WTC11 (cell line): ENCODE results near the gene OR4K2. TPM values are rescaled to one million over a fixed set of nuclear protein-coding genes. Genes with fewer than 3 reads are reported as not detected.

Experiments used
- ATAC-seq: fragments of 200-7000 bp; cut with Tn5 transposase; 2 replicates; pipeline ENCODE4 v1.10.0; 2021; ENCODE audit warnings: mild to moderate bottlenecking, moderate library complexity
- CTCF ChIA-PET: fragments of 300-600 bp; sonication (Branson Sonifier 250); formaldehyde crosslinking; loops from one replicate; lab custom pipeline; 2021; ENCODE audit warnings: antibody characterized with exemption; lab: Charles Lee
- POLR2A ChIA-PET: fragments of 350-600 bp; sonication (Branson Sonifier 250); formaldehyde crosslinking; loops from one replicate; lab custom pipeline; 2021; ENCODE audit warnings: antibody characterized with exemption; lab: Charles Lee
- DNase-seq: peaks from one replicate; pipeline ENCODE4 v3.0.0; 2021; ENCODE audit warnings: low spot score
- H3K27ac Mint-ChIP-seq: 2 replicates; pipeline ENCODE4 v1.8.0; 2021; ENCODE audit warnings: mixed read lengths
- H3K27me3 Mint-ChIP-seq: 2 replicates; pipeline ENCODE4 v1.8.0; 2021; ENCODE audit warnings: low read depth, mild to moderate bottlenecking, moderate library complexity, mixed read lengths
- H3K36me3 Mint-ChIP-seq: 2 replicates; pipeline ENCODE4 v1.8.0; 2021; ENCODE audit warnings: mixed read lengths
- H3K4me1 Mint-ChIP-seq: 2 replicates; pipeline ENCODE4 v1.8.0; 2022; ENCODE audit warnings: mixed read lengths
- H3K4me3 Mint-ChIP-seq: 2 replicates; pipeline ENCODE4 v1.8.0; 2021; ENCODE audit warnings: mild to moderate bottlenecking, moderate library complexity, mixed read lengths
- H3K9me3 Mint-ChIP-seq: 2 replicates; pipeline ENCODE4 v1.8.0; 2021; ENCODE audit warnings: mixed read lengths
- CTCF ChIP-seq: fragments of 200-600 bp; IDR thresholded peaks from 2 replicates; pipeline ENCODE4 v1.8.0; 2022; ENCODE audit warnings: antibody characterized with exemption
- ELF4 ChIP-seq: sonication (generic); formaldehyde crosslinking; IDR thresholded peaks from 2 replicates; pipeline ENCODE4 v1.8.1; 2022; ENCODE audit warnings: low read depth, mild to moderate bottlenecking, moderate library complexity, missing genetic modification reagents
- FOXP1 ChIP-seq: sonication (generic); formaldehyde crosslinking; IDR thresholded peaks from 2 replicates; pipeline ENCODE4 v1.8.0; 2022; ENCODE audit warnings: missing genetic modification reagents, mild to moderate bottlenecking, moderate library complexity, borderline replicate concordance
- GRHL2 ChIP-seq: fragments of 250-450 bp; sonication (Bioruptor Pico); IDR thresholded peaks from 2 replicates; pipeline ENCODE4 v1.8.0; 2022; ENCODE audit warnings: mild to moderate bottlenecking, moderate library complexity; ENCODE audit not compliant: insufficient replicate concordance, severe bottlenecking
- IRF1 ChIP-seq: sonication (generic); formaldehyde crosslinking; IDR thresholded peaks from 2 replicates; pipeline ENCODE4 v1.8.0; 2023; ENCODE audit warnings: missing genetic modification reagents
- MXD4 ChIP-seq: fragments of 250-450 bp; sonication (Bioruptor Pico); IDR thresholded peaks from 2 replicates; pipeline ENCODE4 v1.8.0; 2021; ENCODE audit warnings: mild to moderate bottlenecking, moderate library complexity, borderline replicate concordance
- NFATC4 ChIP-seq: fragments of 250-450 bp; sonication (Bioruptor Pico); IDR thresholded peaks from 2 replicates; pipeline ENCODE4 v1.9.0; 2021; ENCODE audit warnings: mild to moderate bottlenecking
- NFYB ChIP-seq: sonication (generic); formaldehyde crosslinking; conservative IDR thresholded peaks from 2 replicates; pipeline ENCODE4 v1.8.0; 2022; ENCODE audit warnings: low read depth, missing genetic modification reagents
- NR2C2 ChIP-seq: sonication (generic); formaldehyde crosslinking; IDR thresholded peaks from 2 replicates; pipeline ENCODE4 v1.8.0; 2022; ENCODE audit warnings: mild to moderate bottlenecking, missing genetic modification reagents
- RELA ChIP-seq: sonication (generic); formaldehyde crosslinking; IDR thresholded peaks from 2 replicates; pipeline ENCODE4 v1.8.1; 2022; ENCODE audit warnings: missing genetic modification reagents, mild to moderate bottlenecking, borderline replicate concordance
- SMAD3 ChIP-seq: sonication (generic); formaldehyde crosslinking; IDR thresholded peaks from 2 replicates; pipeline ENCODE4 v1.8.0; 2022; ENCODE audit warnings: missing genetic modification reagents, mild to moderate bottlenecking, borderline replicate concordance
- SP1 ChIP-seq: sonication (generic); formaldehyde crosslinking; conservative IDR thresholded peaks from 2 replicates; pipeline ENCODE4 v1.8.1; 2022; ENCODE audit warnings: missing genetic modification reagents
- ZNF232 ChIP-seq: sonication (generic); formaldehyde crosslinking; IDR thresholded peaks from 2 replicates; pipeline ENCODE4 v1.8.0; 2022; ENCODE audit warnings: mild to moderate bottlenecking, missing genetic modification reagents
- ZNF263 ChIP-seq: sonication (generic); formaldehyde crosslinking; IDR thresholded peaks from 2 replicates; pipeline ENCODE4 v1.8.1; 2022; ENCODE audit warnings: low read depth, mild to moderate bottlenecking, moderate library complexity, missing genetic modification reagents
- ZNF423 ChIP-seq: fragments of 250-450 bp; sonication (Bioruptor Pico); IDR thresholded peaks from 2 replicates; pipeline ENCODE4 v2.1.2; 2022; ENCODE audit warnings: mild to moderate bottlenecking, moderate library complexity
- ZNF671 ChIP-seq: fragments of 250-450 bp; sonication (Bioruptor Pico); IDR thresholded peaks from 2 replicates; pipeline ENCODE4 v1.8.0; 2021; ENCODE audit warnings: mild to moderate bottlenecking
- total RNA-seq: library from RNA; stranded (reverse); gene quantifications from 3 replicates; pipeline ENCODE4 v1.2.3, GENCODE V29; 2021
- TF ChIP-seq, protein P1 (sequence below): sonication (generic); formaldehyde crosslinking; IDR thresholded peaks from 2 replicates; pipeline ENCODE4 v1.8.0; 2023; ENCODE audit warnings: mild to moderate bottlenecking, missing genetic modification reagents
- TF ChIP-seq, protein P2 (sequence below): sonication (generic); formaldehyde crosslinking; IDR thresholded peaks from 2 replicates; pipeline ENCODE4 v1.8.1; 2023; ENCODE audit warnings: mild to moderate bottlenecking, missing genetic modification reagents, moderate library complexity
- TF ChIP-seq, protein P3 (sequence below): sonication (generic); formaldehyde crosslinking; IDR thresholded peaks from 2 replicates; pipeline ENCODE4 v1.8.0; 2022; ENCODE audit warnings: mild to moderate bottlenecking, missing genetic modification reagents
- TF ChIP-seq, protein P4 (sequence below): sonication (generic); formaldehyde crosslinking; IDR thresholded peaks from 2 replicates; pipeline ENCODE4 v1.8.0; 2022; ENCODE audit warnings: mild to moderate bottlenecking, missing genetic modification reagents

Gene OR4K2
- total RNA-seq, 1 experiment from 2014 or later = not detected

- CTCF ChIA-PET = no interaction called here
- DNase-seq (no peak), ATAC-seq (no peak)
- POLR2A ChIA-PET = no interaction called here
- Mint-ChIP-seq H3K36me3 (peaks cover 89% of the 10 kb centered on the region), H3K27me3 (peaks cover 28% of the 10 kb centered on the region), H3K4me3 (no peak overlapping the region), H3K9me3 (peaks cover 100% of the 10 kb centered on the region), H3K4me1 (no peaks in the 10 kb centered on the region), H3K27ac (no peak overlapping the region)
- no peak for TF ChIP-seq NFATC4 (CRISPR knock-in tag)
- TF ChIP-seq ZNF263 = no peak
- TF ChIP-seq, protein P1, sequence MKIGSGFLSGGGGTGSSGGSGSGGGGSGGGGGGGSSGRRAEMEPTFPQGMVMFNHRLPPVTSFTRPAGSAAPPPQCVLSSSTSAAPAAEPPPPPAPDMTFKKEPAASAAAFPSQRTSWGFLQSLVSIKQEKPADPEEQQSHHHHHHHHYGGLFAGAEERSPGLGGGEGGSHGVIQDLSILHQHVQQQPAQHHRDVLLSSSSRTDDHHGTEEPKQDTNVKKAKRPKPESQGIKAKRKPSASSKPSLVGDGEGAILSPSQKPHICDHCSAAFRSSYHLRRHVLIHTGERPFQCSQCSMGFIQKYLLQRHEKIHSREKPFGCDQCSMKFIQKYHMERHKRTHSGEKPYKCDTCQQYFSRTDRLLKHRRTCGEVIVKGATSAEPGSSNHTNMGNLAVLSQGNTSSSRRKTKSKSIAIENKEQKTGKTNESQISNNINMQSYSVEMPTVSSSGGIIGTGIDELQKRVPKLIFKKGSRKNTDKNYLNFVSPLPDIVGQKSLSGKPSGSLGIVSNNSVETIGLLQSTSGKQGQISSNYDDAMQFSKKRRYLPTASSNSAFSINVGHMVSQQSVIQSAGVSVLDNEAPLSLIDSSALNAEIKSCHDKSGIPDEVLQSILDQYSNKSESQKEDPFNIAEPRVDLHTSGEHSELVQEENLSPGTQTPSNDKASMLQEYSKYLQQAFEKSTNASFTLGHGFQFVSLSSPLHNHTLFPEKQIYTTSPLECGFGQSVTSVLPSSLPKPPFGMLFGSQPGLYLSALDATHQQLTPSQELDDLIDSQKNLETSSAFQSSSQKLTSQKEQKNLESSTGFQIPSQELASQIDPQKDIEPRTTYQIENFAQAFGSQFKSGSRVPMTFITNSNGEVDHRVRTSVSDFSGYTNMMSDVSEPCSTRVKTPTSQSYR (CRISPR knock-in tag) = no peak
- no peak for TF ChIP-seq SP1 (CRISPR knock-in tag)
- no peak for TF ChIP-seq MXD4 (CRISPR knock-in tag)
- no peak for TF ChIP-seq GRHL2
- no peak for TF ChIP-seq ELF4 (CRISPR knock-in tag)
- TF ChIP-seq FOXP1 (CRISPR knock-in tag) = no peak
- TF ChIP-seq ZNF671 (CRISPR knock-in tag) = no peak
- TF ChIP-seq NFYB = no peak
- no peak for TF ChIP-seq SMAD3
- no peak for TF ChIP-seq RELA (CRISPR knock-in tag)
- TF ChIP-seq ZNF232 (CRISPR knock-in tag) = no peak
- TF ChIP-seq, protein P2, sequence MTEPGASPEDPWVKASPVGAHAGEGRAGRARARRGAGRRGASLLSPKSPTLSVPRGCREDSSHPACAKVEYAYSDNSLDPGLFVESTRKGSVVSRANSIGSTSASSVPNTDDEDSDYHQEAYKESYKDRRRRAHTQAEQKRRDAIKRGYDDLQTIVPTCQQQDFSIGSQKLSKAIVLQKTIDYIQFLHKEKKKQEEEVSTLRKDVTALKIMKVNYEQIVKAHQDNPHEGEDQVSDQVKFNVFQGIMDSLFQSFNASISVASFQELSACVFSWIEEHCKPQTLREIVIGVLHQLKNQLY = no peak
- TF ChIP-seq, protein P3, sequence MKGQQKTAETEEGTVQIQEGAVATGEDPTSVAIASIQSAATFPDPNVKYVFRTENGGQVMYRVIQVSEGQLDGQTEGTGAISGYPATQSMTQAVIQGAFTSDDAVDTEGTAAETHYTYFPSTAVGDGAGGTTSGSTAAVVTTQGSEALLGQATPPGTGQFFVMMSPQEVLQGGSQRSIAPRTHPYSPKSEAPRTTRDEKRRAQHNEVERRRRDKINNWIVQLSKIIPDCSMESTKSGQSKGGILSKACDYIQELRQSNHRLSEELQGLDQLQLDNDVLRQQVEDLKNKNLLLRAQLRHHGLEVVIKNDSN (CRISPR knock-in tag) = no peak
- no peak for TF ChIP-seq CTCF
- TF ChIP-seq NR2C2 (CRISPR knock-in tag) = no peak
- TF ChIP-seq ZNF423 (CRISPR knock-in tag) = no peak
- no peak for TF ChIP-seq IRF1
These were observed 31.7 kb downstream of the OR4K2 start for GRCh38 chr14:19906665-19907064.

GRCh38 chr14:19911114-19911513, 36.2 kb downstream of the OR4K2 start:
- no peak for ATAC-seq
- Mint-ChIP-seq H3K27ac (no peak overlapping the region), H3K4me1 (no peaks in the 10 kb centered on the region), H3K4me3 (no peak overlapping the region), H3K27me3 (peaks cover 35% of the 10 kb centered on the region), H3K9me3 (peaks cover 82% of the 10 kb centered on the region), H3K36me3 (peaks cover 85% of the 10 kb centered on the region)
- POLR2A ChIA-PET = no interaction called here
- CTCF ChIA-PET = no interaction called here
- TF ChIP-seq, protein P4, sequence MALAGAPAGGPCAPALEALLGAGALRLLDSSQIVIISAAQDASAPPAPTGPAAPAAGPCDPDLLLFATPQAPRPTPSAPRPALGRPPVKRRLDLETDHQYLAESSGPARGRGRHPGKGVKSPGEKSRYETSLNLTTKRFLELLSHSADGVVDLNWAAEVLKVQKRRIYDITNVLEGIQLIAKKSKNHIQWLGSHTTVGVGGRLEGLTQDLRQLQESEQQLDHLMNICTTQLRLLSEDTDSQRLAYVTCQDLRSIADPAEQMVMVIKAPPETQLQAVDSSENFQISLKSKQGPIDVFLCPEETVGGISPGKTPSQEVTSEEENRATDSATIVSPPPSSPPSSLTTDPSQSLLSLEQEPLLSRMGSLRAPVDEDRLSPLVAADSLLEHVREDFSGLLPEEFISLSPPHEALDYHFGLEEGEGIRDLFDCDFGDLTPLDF (CRISPR knock-in tag) = no peak
- no peak for DNase-seq
